Peyer's patch (tissue), 4 donors: Measurements from ENCODE around the gene PRPF4. TPM values are rescaled to one million over a fixed set of nuclear protein-coding genes. Genes with fewer than 3 reads are reported as not detected.
"Not testable (repeated sequence)": the region's sequence is repeated elsewhere in the genome, so short reads cannot be mapped to it uniquely, and the experiment has no call there.

Experiments
- DNase-seq, 3 donors: peaks; one replicate each; pipeline ENCODE4 v3.0.0-alpha.2; 2017 to 2019
- H3K27ac ChIP-seq, 4 donors: fragments of 200-600 bp; sonication (generic); one replicate each; pipeline ENCODE4 v1.5.1; 2016 to 2019
- H3K27me3 ChIP-seq, 2 donors: fragments of 200-600 bp; sonication (generic); one replicate each; pipeline ENCODE4 v1.5.1; 2019
- H3K36me3 ChIP-seq, 3 donors: fragments of 200-600 bp; sonication (generic); one replicate each; pipeline ENCODE4 v1.5.1; 2016 to 2019
- H3K4me1 ChIP-seq, 4 donors: fragments of 200-600 bp; sonication (generic); one replicate each; pipeline ENCODE4 v1.5.1; 2016 to 2019
- H3K4me3 ChIP-seq, 4 donors: fragments of 200-600 bp; sonication (generic); 1 replicate in 3 of 4; 2 replicates in 1 of 4; pipeline ENCODE4 v1.5.1; 2016 to 2019; ENCODE audit warnings: mild to moderate bottlenecking in 1 of 4
- H3K9me3 ChIP-seq, 4 donors: fragments of 200-600 bp; sonication (generic); one replicate each; pipeline ENCODE4 v1.5.1; 2016 to 2019; ENCODE audit warnings: mild to moderate bottlenecking in 1 of 4
- POLR2A ChIP-seq, 2 donors: fragments of 450-650 bp; IDR thresholded peaks; one replicate each; pipeline ENCODE4 v1.5.1; 2017; ENCODE audit warnings: antibody characterized with exemption in 2 of 2, mild to moderate bottlenecking in 2 of 2, moderate library complexity in 2 of 2
- total RNA-seq, 4 donors: library from RNA; depleted of rRNA; stranded (reverse); fragments of >200 nt; gene quantifications; one replicate each; pipeline ENCODE4 v1.1.0, GENCODE V29; 2016
- TF ChIP-seq, protein P1 (sequence below), 6 experiments: fragments of 450-650 bp in 4 of 6; fragments of 200-600 bp in 2 of 6; sonication (generic) in 1 of 6; IDR thresholded peaks; one replicate each; pipeline ENCODE4 v1.5.1; 2017 to 2019; ENCODE audit warnings: antibody characterized with exemption in 6 of 6, mild to moderate bottlenecking in 3 of 6, moderate library complexity in 1 of 6

PRPF4 gene
- total RNA-seq, 4 donors from 2014 or later: 11.4 to 33.0 (median 19.5) TPM

DNA sequence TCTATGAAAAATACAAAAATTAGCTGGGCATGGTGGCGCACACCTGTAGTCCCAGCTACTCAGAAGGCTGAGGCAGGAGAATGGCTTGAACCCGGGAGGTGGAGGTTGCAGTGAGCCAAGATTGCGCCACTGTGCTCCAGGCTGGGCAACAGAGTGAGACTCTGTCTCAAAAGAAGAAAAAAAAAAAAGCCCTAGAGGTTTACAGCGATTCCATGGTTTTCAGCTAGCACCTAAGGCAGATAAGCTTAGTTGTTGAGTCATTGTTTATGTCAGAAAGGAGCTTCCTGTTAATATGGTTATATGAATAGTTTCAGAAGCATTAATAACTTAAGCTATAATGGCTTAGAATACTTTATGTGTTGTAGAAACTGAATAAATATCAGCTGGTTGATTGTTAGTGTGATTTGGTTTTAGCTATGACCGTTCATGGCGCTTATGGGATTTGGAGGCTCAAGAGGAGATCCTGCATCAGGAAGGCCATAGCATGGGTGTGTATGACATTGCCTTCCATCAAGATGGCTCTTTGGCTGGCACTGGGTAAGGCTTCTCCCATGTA lies 14.7 kb downstream of the PRPF4 start:
- TF ChIP-seq POLR2A (IDR thresholded peaks at IDR 0.05): no peak
- no peak for DNase-seq
- Histone ChIP-seq H3K9me3 (no peaks in the 10 kb centered on the region), H3K27me3 (no peaks in the 10 kb centered on the region), H3K27ac (peak overlapping the region in 1 of 4 donors; percentile 21), H3K4me1 (peaks cover 0 to 16% (median 0%) of the 10 kb centered on the region in 4 donors), H3K36me3 (peaks cover 0 to 83% (median 0%) of the 10 kb centered on the region in 3 donors), H3K4me3 (no peak overlapping the region)

DNA sequence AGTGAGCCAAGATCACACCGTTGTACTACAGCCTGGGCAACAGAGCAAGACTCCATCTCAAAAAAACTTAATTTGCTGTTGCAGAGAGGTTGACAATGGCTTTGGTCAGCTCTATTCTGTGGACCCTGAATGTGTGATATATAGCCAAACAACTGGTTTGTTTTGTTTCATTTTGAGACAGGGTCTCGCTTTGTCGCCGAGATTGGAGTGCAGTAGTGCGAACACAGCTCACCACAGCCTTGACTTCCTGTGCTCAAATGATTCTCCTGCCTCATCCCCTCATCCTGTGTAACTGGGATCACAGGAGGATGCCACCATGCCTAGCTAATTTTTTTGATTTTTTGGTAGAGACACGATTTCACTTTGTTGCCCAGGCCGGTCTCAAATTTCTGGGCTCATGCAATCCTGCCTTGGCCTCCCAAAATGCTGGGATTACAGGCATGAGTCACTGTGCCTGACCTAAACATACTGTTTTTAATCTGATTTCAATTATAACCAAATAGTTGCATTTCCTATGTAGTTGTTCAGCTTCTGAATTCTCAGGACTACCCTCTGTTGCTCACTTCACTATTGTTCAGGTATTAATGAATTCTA lies 17.9 kb downstream of the PRPF4 start:
- Histone ChIP-seq H3K4me1 (peaks cover 0 to 14% (median 0%) of the 10 kb centered on the region in 4 donors), H3K27ac (no peak overlapping the region), H3K36me3 (peaks cover 0 to 52% (median 0%) of the 10 kb centered on the region in 3 donors), H3K4me3 (no peak overlapping the region), H3K9me3 (no peaks in the 10 kb centered on the region), H3K27me3 (no peaks in the 10 kb centered on the region)
- TF ChIP-seq, protein P1, sequence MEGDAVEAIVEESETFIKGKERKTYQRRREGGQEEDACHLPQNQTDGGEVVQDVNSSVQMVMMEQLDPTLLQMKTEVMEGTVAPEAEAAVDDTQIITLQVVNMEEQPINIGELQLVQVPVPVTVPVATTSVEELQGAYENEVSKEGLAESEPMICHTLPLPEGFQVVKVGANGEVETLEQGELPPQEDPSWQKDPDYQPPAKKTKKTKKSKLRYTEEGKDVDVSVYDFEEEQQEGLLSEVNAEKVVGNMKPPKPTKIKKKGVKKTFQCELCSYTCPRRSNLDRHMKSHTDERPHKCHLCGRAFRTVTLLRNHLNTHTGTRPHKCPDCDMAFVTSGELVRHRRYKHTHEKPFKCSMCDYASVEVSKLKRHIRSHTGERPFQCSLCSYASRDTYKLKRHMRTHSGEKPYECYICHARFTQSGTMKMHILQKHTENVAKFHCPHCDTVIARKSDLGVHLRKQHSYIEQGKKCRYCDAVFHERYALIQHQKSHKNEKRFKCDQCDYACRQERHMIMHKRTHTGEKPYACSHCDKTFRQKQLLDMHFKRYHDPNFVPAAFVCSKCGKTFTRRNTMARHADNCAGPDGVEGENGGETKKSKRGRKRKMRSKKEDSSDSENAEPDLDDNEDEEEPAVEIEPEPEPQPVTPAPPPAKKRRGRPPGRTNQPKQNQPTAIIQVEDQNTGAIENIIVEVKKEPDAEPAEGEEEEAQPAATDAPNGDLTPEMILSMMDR (IDR thresholded peaks at IDR 0.05): no peak
- TF ChIP-seq POLR2A (IDR thresholded peaks at IDR 0.05): no peak
- no peak for DNase-seq

DNA sequence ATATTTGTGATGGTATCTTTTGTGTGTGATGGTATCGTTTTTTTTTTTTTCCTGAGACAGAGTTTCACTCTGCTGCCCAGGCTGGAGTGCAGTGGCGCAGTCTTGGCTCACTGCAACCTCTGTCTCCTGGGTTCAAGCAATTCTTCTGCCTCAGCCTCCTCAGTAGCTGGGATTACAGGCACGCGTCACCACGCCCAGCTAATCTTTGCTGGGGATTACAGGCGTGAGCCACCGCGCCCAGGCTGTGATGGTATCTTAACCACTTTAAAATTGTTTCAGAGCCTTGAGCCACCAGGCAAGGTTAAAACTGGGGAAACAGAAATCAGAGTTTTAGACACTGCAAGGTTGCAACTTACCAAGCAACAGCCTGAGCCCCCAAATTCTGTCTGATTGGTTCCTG lies 20.8 kb downstream of the PRPF4 start:
- DNase-seq, H3K27ac ChIP-seq, H3K4me1 ChIP-seq, H3K27me3 ChIP-seq, H3K9me3 ChIP-seq, H3K4me3 ChIP-seq: not testable (repeated sequence)
- peaks cover 0 to 24% (median 0%) of the 10 kb centered on the region in 3 donors for H3K36me3 ChIP-seq

DNA sequence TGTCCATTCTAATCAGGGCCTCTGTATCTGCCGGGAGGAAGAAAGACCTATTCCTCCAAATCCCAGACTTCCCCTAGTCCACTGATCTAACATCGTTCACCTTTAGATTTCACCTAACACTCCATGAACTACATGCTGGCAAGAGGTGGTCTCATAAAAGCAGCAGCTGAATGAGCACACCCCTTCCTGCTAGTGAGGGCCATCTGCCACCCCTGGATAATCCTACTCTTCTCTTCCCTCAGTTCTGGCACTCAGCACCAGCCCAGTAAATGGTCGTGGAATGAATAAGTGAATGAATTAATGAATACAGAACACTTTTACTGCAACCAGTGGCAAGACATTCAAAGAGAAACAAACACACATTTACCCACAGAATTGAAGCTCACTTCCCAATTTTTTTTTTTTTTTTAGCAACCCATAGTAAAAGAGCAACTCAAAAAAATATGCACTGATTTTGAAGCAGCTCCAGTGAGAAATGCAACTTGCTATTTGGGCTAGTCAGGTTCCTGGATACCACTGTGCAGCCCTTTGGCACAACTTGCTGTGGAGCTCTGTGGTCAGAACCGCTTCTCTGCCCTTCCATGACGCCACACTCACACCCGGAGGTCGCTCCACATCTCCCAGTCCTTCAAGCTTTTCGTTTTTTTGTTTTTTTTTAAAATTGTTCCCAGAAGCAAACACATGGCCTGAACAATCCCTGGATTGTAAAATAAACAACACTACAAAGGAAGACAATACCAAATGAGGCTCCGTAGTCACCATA lies 21.5 kb downstream of the PRPF4 start:
- Histone ChIP-seq H3K4me1 (no peaks in the 10 kb centered on the region), H3K27me3 (no peaks in the 10 kb centered on the region)
- DNase-seq: no peak

DNA sequence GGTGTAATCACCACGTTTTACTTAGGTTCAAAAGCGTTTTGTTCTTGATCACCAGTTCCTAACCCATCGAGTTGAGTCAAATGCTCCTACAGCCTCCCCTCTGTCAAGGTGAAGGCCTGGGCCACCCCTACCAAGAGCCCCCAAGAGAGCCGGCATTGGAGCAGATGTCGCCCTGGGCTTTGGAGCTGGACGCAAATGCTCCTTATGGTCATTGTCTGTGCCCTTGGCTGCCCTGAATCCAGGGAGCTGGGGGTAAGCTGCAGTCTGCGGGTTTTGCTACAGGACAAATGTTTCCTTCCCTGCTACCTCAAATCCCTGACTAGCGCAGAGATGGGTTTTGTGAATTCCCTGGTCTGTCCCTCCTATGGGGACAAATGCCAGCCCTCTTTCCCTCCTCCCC lies 22.9 kb downstream of the PRPF4 start:
- DNase-seq: no peak
- Histone ChIP-seq H3K27ac (no peak overlapping the region), H3K27me3 (no peaks in the 10 kb centered on the region), H3K36me3 (peaks cover 0 to 3% (median 0%) of the 10 kb centered on the region in 3 donors), H3K9me3 (no peaks in the 10 kb centered on the region), H3K4me3 (no peak overlapping the region), H3K4me1 (no peaks in the 10 kb centered on the region)
- TF ChIP-seq POLR2A (IDR thresholded peaks at IDR 0.05): no peak
- TF ChIP-seq, protein P1 (IDR thresholded peaks at IDR 0.05): no peak

More for the DNA sequence above, 21.5 kb downstream of the PRPF4 start:
- Histone ChIP-seq H3K4me3 (no peak overlapping the region), H3K27ac (no peak overlapping the region), H3K36me3 (peaks cover 0 to 16% (median 0%) of the 10 kb centered on the region in 3 donors), H3K9me3 (no peaks in the 10 kb centered on the region)
- TF ChIP-seq POLR2A (IDR thresholded peaks at IDR 0.05): no peak
- TF ChIP-seq, protein P1 (IDR thresholded peaks at IDR 0.05): no peak

DNA sequence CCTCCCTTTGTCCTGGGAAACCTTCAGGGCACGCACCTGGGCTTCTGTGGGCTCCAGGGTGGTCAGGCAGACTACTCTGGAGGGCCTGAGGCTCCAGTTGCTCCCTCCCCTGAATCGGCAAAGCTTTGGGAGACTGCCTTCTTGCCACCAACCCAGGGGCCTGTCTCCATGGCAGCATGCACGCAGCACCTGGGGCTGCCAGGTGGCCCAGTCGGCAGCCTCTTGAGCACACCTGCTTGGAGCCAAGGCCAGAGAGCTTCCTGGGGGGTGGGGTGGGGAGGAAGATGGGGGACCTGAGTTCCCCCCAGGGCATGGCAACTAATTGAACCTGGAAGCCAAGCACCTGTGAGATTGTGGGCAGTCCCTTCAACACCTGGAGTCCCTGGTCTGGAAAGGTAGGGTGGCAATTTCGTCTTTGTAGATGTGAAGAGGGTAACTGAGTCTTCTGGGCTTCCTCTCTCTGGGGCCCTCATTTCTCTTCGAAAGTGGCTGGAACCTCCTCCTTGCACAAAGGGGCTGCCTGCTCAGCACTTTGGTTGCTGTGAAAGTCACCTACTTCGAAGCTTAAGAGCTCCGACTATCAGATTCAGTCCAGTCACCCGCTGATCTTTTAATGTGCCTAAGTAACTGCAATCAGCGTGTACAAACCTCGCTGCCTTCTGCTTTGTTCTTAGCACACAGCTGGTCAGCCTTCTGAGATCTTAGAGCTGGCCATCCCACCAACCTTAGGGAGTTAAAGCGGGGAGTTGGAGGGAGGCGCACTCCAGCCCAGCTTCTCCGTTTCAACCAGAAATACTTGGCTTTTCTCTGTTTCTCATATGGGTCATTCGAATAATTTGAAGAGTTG lies 23.7 kb downstream of the PRPF4 start:
- no peaks in the 10 kb centered on the region for H3K27me3 ChIP-seq
- TF ChIP-seq, protein P1 (IDR thresholded peaks at IDR 0.05): no peak
- no peak for TF ChIP-seq POLR2A (IDR thresholded peaks at IDR 0.05)
- H3K4me3 ChIP-seq: no peak overlapping the region
- DNase-seq: no peak
- no peaks in the 10 kb centered on the region for H3K36me3 ChIP-seq
- no peak overlapping the region for H3K27ac ChIP-seq
- H3K4me1 ChIP-seq: no peaks in the 10 kb centered on the region
- no peaks in the 10 kb centered on the region for H3K9me3 ChIP-seq
